MCF 10A (cell line): ENCODE results near the gene SLC4A2. TPM values are rescaled to one million over a fixed set of nuclear protein-coding genes. Genes with fewer than 3 reads are reported as not detected.

Experiments
- BruUV-seq: library from RNA; stranded (reverse); fragments of 400-500 nt; replicated peaks from 2 replicates; lab custom pipeline; 2021; lab: Mats Ljungman, UMichigan
- CTCF ChIA-PET: fragments of 300-600 bp; sonication (Branson Sonifier 250); formaldehyde crosslinking; extraction: SDS; loops from one replicate; lab custom pipeline; 2021; ENCODE audit warnings: antibody characterized with exemption, inconsistent platforms; lab: Yijun Ruan, JAX
- POLR2A ChIA-PET: fragments of 300-600, 350-650 bp; sonication (Branson Sonifier 250); formaldehyde crosslinking; extraction: SDS; loops from one replicate; lab custom pipeline; 2020; ENCODE audit warnings: antibody characterized with exemption, inconsistent platforms; lab: Yijun Ruan, JAX
- DNase-seq: peaks from one replicate; pipeline ENCODE4 v3.0.0-alpha.2; 2018; ENCODE audit not compliant: unreplicated experiment
- H3K27ac Mint-ChIP-seq: one replicate; pipeline ENCODE4 v1.8.0; 2022; ENCODE audit warnings: mild to moderate bottlenecking, low read depth, mixed read lengths; ENCODE audit not compliant: unreplicated experiment
- H3K27me3 Mint-ChIP-seq: one replicate; pipeline ENCODE4 v1.8.0; 2022; ENCODE audit warnings: mixed read lengths; ENCODE audit not compliant: insufficient read depth, unreplicated experiment
- H3K36me3 Mint-ChIP-seq: one replicate; pipeline ENCODE4 v1.8.0; 2022; ENCODE audit warnings: mild to moderate bottlenecking, moderate library complexity, mixed read lengths; ENCODE audit not compliant: insufficient read depth, unreplicated experiment
- H3K4me1 Mint-ChIP-seq: one replicate; pipeline ENCODE4 v1.8.0; 2022; ENCODE audit warnings: mixed read lengths; ENCODE audit not compliant: insufficient read depth, unreplicated experiment
- H3K4me3 Mint-ChIP-seq: one replicate; pipeline ENCODE4 v1.8.0; 2022; ENCODE audit warnings: mild to moderate bottlenecking, moderate library complexity, mixed read lengths; ENCODE audit not compliant: unreplicated experiment
- H3K9me3 Mint-ChIP-seq: one replicate; pipeline ENCODE4 v1.8.0; 2022; ENCODE audit warnings: mixed read lengths; ENCODE audit not compliant: unreplicated experiment
- CTCF ChIP-seq: fragments of 200-600 bp; IDR thresholded peaks from one replicate; pipeline ENCODE4 v1.8.0; 2022; ENCODE audit warnings: antibody characterized with exemption, mild to moderate bottlenecking; ENCODE audit not compliant: unreplicated experiment
- intact Hi-C: fragments of 100-400 bp; cut with micrococcal nuclease; formaldehyde crosslinking; loops from 2 replicates; pipeline ENCODE4 v1.14.1; 2022
- total RNA-seq: library from RNA; stranded (reverse); gene quantifications from 2 replicates; pipeline ENCODE4 v1.2.3, GENCODE V29; 2022

Gene SLC4A2
- total RNA-seq, 1 experiment from 2014 or later: 112 TPM

- H3K4me1 Mint-ChIP-seq: peaks cover 42% of the 10 kb centered on the region
- CTCF ChIA-PET: interaction anchor here (15.0 kb wide), 1 partner anchor 23 kb away, joined by 315 read pairs; no protein-coding TSS in a partner anchor
- intact Hi-C loops: loop anchor here (1.0 kb wide), 1 partner anchor 29 kb away; no protein-coding TSS in a partner anchor
- H3K9me3 Mint-ChIP-seq: no peaks in the 10 kb centered on the region
- BruUV-seq: no TSS peak
- no peaks in the 10 kb centered on the region for H3K27me3 Mint-ChIP-seq
- H3K27ac Mint-ChIP-seq: no peak overlapping the region
- H3K36me3 Mint-ChIP-seq: peaks cover 20% of the 10 kb centered on the region
- DNase-seq: peak; percentile 45
- POLR2A ChIA-PET: interaction anchor here (1.8 to 10.0 kb wide), 4 partner anchors 24 to 58 kb away, joined by 9 to 151 read pairs (median 71); partner anchors contain the start of genes ABCB8, CDK5 and SLC4A2
- peak overlapping the region; percentile 77 for H3K4me3 Mint-ChIP-seq
- TF ChIP-seq CTCF: no peak
Observed at GRCh38 chr7:151086802-151087244, 27.4 kb downstream of the SLC4A2 start.

- H3K9me3 Mint-ChIP-seq: no peaks in the 10 kb centered on the region
- intact Hi-C loops: loop anchor here (1.0 to 2.0 kb wide), 3 partner anchors 24 to 59 kb away; partner anchors contain the start of gene ABCB8
- BruUV-seq: no TSS peak
- H3K27me3 Mint-ChIP-seq: no peaks in the 10 kb centered on the region
- peak; percentile 59 for DNase-seq
- ChIA-PET POLR2A (interaction anchor here (0.9 to 10.0 kb wide), 7 partner anchors 18 to 719 kb away, joined by 3 to 151 read pairs (median 9); partner anchors contain the start of genes ABCB8, ABCF2, CDK5 and REPIN1), CTCF (interaction anchor here (0.6 to 15.0 kb wide), 7 partner anchors 12 to 189 kb away, joined by 3 to 315 read pairs (median 4); no protein-coding TSS in a partner anchor)
- TF ChIP-seq CTCF: peak; percentile 24
- peak overlapping the region; percentile 88 for H3K27ac Mint-ChIP-seq
- H3K36me3 Mint-ChIP-seq: peaks cover 18% of the 10 kb centered on the region
- peak overlapping the region; percentile 77 for H3K4me3 Mint-ChIP-seq
- peaks cover 41% of the 10 kb centered on the region for H3K4me1 Mint-ChIP-seq
Observed at GRCh38 chr7:151087245-151088018, 28.0 kb downstream of the SLC4A2 start.

DNA sequence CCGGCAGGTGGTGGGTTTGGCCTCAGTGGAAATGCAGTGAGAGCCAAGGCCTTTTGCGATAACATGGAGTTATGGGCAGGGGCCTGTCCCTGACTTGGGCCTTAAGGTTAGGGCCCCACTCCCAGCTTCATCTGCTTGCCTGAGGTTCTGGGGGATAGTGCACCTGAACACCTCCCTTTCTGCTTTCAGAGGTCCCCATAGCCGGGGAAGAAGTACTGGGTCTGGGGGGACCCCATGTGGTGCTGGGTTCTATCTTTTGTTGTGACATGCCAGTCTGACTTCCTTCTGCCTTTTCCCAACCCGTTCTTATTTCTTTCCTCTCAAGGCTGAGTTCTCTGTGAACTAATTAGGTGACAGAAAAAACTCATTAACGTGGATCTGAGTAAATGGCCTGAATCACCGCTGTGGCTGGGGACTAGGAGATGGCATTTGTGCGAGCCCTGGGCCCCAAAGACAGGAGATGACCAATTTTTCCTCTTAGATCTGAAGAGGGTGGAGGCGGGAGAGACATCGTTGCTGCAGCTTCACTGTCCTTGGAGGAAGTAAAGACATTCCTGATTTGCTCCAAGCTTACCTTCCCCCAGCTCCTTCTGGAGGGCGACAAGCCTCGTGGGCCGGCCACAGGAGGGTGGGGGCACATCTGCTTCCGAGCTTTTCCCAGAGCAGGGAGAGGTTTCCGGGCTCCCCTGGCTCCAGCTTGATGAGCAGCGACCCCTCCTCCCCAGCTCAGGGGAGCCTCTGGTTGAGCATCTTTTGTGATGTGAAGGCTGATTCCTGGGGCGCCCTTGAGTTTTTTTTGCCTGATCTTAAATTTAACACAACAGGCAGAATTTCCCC is 28.8 kb downstream of the SLC4A2 start:
- CTCF ChIA-PET: interaction anchor here (0.6 to 15.0 kb wide), 9 partner anchors 9 to 190 kb away, joined by 3 to 315 read pairs (median 3); no protein-coding TSS in a partner anchor
- no peak for TF ChIP-seq CTCF
- POLR2A ChIA-PET: interaction anchor here (0.7 to 10.0 kb wide), 8 partner anchors 17 to 1950 kb away, joined by 3 to 151 read pairs (median 8); partner anchors contain the start of genes ABCB8, ABCF2, CDK5 and REPIN1
- Mint-ChIP-seq H3K27ac (peak overlapping the region; percentile 88), H3K9me3 (no peaks in the 10 kb centered on the region), H3K4me1 (peaks cover 34% of the 10 kb centered on the region), H3K4me3 (peak overlapping the region; percentile 77), H3K36me3 (peaks cover 11% of the 10 kb centered on the region), H3K27me3 (no peaks in the 10 kb centered on the region)
- TSS peak; percentile 53 for BruUV-seq
- intact Hi-C loops: loop anchor here (1.0 to 2.0 kb wide), 2 partner anchors 23 to 59 kb away; partner anchors contain the start of gene ABCB8
- DNase-seq: peak; percentile 36
